GM19328 (cell line): ENCODE results near the gene STK25.
A peak's percentile ranks its signal among the peaks of the same experiment; 100 is the strongest.
"Not testable (repeated sequence)": the region's sequence is repeated elsewhere in the genome, so short reads cannot be mapped to it uniquely, and the experiment has no call there.

Experiments used
- ATAC-seq: cut with Tn5 transposase; IDR thresholded peaks from one replicate; pipeline ENCODE4 v1.9.1; 2021; ENCODE audit warnings: mild to moderate bottlenecking, moderate library complexity; ENCODE audit not compliant: unreplicated experiment

STK25 gene

DNA sequence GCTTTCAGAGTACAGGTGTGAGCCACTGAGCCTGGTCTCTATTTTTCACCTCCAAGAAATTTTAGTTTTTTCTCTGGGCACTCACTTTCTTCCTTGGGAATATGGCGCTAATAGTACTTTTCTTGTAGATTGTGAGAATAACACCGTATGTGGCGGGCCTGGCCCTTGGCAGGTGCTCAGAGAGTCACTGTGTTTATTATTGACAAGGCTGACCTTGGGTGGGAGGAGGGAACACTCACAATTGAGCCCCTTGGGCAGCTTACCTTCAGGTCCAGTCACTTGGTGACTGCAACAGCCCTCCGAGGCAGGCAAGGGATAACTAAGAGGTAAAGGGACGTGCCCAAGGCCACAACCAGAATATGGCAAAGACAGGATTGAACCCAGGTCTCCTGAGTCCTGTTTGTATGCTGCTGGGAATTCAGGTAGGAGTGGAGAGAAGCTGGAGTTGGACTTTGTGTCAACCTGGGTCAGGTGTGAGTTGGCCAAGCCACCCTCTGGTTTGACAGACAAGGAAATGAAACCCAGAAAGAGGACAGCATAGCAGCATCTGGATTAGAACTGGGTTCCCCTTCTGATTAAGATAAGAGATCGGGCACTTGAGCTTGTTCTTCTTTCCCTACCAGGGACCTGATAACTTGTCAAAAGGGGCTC is 2.8 kb upstream of the STK25 start:
- no peak for ATAC-seq

- ATAC-seq: no peak
These were observed 886 bp upstream of the STK25 start for GRCh38 chr2:241509155-241509784.

DNA sequence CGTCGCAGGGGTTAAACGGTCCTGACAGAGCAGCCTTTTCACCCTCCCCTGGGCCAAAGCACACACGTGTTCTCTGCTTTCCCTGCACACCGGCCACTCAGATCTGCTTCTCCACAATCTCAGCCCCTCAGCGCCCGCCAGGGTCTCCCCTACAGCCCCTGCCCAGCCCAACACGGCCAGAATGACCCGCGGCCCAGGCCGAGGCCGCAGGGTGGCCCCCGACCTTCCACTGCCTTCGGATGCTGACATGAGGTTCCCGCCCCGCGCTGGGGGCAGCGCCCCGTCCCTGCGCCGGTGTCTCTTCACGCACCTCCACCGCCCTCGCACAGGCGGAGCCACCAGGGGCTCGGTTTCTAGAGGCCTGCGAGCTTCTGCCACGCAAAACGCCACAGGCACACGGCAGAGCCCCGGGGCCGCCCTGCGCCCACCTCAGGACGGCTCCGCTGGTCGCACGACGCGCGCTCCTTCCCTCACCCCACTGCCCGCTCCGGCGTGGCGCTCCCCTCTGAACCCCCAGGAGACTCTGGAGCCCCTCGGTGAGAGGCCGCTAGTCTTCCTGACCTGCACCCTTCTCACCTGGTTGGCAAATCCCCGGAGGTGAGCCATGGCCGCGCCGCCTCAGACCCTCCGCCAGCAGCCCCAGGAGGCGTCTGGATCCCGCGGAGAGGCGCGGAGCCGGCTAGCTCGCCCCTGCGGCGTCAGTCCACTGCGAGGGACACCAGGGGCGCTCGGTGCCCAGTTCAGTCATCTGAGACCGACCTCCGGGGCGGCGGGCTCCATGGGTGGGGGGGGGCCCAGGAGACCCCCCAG is 749 bp downstream of the STK25 start:
- ATAC-seq: peak; percentile 23

DNA sequence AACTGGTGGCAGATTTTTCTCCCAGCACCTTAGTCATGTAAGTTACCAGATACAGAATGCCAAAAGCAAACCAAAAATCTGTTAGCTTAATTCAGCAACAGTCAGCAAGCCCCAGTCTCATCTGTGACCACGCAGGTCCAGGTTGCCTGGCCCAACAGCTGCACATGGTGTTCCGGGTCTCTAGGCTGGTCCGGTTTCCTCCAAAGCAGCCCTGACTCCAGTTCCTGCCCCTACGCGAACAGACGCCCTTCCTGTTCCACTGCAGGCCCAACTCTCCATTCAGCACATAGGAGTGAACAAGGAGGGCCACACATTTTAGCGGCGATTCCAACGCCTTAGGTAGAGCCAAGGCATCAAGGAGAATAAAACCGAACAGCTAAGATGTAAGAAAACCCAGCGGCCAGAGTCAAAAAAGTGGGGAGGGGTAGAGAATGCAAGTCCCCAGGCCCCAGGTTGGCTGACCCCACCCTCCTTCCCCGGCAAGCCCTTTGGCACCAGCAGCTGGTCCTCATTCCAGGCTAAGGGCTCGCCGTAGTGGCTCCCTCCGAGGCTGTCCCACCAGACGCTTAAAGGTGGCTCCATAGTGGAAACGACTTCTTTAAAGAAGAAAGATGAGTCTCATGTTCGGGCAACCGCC is 1.5 kb downstream of the STK25 start:
- no peak for ATAC-seq

DNA sequence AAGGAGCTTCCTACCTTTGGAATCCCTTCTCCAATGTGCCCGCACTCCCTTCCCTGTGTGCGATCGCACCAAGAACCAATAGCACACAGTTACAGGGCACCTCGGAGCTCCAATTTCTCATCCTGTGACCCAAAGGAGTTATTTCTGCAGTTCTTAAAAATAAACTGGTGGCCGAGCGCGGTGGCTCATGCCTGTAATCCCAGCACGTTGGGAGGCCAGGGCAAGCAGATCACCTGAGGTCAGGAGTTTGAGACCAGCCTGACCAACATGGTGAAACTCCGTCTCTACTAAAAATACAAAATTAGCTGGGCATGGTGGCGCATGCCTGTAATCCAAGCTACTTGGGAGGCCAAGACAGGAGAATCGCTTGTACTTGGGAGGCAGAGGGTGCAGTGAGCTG is 2.1 kb downstream of the STK25 start:
- ATAC-seq: not testable (repeated sequence)

- ATAC-seq: no peak
These were observed 2.6 kb downstream of the STK25 start for GRCh38 chr2:241505781-241506201.

- ATAC-seq: no peak
These were observed 3.2 kb downstream of the STK25 start for GRCh38 chr2:241505086-241505780.

DNA sequence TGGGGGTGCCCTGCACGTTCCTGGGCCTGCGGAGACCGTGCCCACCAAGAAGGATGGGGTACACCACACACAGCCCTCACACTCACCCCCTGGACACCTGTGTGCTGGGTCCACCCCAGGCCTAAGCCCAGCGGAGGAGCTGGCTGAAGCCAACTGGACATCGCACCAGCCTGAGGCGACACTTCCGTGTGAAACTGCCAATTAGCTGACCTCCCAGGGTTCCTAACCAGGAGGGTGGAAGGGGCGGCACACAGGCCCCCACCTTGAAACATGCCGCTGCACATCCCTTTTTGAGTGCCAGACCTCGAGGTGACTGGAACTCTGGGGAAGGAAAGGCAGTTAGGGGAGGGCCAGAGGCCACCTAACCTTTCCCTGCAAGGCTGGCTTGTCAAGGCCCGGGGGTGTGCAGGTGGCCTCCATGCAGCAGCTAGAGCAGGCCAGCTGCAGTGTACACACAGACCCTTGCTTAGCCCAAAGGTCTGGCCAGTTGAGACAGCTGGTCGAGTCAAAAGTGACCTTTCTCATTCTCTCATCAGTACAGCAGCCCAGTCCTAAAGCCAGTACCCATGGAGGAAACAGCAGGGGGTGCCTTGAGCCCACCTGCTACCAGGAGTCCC is 4.5 kb downstream of the STK25 start:
- no peak for ATAC-seq

DNA sequence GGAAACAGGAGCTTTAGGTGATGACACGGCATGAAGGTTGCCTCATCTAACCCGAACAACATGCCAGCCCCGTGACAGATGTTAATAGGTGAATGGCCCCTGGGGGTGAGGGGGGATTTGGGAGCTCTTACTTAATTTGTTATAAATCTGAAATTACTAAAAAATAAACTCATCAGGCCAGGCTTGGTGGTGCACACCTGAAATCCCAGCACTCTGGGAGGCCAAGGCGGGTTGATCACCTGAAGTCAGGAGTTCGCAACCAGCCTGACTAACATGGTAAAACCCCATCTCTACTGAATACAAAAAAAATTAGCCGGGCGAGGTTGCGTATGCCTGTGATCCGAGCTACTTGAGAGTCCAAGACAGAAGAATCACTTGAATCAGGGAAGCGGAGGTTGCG is 6.1 kb downstream of the STK25 start:
- ATAC-seq: no peak

DNA sequence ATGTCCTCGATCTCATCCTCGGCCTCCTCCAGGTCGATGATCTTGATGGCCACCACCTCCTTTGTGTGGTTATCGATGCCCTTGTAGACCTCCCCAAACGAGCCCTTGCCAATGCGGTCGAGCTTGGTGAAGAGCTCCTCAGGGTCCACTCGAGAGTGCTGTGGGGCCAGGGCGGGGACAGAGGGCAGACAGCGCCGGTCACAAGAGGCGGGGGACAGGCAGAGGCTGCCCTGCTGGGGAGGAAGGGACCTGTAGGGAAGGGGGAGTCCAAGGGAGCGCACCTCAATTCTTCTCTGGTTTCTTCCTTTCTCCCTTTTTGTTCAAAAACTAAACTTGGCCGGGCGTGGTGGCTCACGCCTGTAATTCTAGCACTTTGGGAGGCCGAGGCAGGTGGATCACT is 6.8 kb downstream of the STK25 start:
- no peak for ATAC-seq

DNA sequence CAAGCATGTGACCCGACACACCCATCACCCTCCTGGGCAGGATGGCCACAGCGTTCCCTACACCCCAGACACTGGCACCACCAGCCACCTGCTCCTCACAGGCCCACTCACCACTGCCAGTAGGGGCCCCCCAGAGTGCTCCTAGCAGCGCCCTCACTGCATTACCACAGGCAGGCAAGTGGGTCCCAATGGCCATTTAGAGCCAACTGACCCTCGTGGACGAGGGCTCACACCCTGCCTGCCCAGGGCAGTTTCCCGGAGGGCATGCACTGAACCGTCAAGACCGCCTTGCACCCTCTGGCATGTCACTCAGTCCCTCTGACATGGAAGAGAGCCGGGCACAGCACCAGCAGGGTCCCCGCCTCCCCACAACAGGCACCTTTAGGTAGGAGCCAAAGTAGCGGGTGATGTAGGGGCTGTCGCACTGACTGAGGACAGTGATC is 7.3 kb downstream of the STK25 start:
- ATAC-seq: no peak

DNA sequence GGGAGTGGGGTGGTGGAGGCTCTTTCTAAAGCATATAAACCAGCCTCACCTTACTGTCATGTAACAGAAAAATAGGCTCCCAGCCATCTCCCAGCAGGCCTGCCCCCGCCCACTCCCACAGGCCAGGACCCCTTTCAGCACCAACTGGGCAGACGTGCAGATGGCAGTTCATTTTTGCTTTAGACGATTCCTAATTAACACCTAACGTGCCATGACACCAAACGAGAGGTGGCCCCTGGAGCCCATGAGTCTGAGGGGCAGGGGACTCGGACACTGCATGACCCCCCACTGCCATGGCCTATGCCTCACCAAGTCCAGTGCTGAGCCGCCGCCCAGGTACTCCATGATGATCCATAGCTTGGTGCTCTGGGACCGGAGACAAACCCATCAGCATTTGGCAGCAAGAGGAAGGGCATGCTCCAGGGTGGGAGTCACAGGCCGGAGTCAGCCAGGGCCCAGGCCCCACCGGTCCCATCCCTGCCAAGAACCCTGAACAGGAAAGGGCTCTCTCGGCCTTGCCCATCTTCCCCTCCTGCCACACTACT is 7.9 kb downstream of the STK25 start:
- no peak for ATAC-seq

DNA sequence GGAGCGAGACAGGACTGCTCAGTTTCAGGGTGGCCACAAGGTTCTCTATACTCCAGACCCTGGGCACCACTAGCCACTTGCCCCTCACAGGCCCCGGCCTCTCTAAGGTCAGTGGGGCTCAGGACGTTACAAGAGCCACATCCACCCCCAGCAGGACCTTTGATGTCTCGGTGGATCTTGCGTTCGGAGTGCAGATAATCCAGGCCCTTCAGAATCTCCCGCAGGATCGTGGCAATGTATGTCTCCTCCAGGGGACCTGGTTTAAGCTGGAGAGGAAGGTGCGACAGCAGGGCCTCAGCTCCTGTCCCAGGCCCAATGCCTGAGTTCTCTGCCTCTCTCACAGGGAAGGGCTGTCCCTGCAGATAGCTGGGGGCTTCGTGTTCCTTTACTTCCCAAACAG is 8.4 kb downstream of the STK25 start:
- ATAC-seq: no peak

DNA sequence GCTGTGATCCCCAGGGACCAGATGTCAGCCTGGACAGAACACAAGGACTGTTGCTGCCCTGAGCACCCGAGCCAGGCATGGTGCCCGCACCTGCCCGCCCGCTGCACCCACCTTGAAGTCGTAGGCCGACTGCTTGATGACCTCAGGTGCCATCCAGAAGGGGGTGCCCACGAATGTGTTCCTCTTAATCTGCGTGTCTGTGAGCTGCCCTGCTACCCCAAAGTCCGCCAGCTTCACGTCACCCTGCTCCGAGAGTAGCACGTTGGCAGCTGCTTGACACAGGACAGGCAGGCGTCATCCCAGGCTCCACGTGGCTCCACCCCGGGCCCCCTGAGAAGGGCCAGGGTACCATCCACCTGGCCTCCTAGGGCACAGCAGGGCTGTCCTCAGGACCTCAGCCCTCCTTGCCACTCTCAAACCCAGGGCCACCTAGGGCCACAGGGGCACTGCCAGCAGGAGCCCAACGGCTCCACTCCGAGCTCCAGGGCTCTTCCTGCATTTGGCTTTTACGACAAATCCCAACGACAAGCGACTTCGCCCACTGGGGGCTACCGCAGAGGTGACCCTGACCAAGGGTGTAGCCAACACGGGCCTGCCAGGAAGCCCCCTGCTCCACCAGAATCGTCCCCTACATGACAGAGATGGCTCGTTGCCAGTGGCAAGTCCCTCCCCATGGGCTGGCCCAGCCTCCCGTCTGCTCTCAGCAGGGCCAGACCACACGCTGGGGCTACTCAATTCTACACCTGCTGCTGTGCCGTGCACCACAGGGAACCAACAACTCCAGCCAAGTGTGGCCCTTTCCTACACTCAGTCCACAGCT is 9.0 kb downstream of the STK25 start:
- ATAC-seq: no peak

DNA sequence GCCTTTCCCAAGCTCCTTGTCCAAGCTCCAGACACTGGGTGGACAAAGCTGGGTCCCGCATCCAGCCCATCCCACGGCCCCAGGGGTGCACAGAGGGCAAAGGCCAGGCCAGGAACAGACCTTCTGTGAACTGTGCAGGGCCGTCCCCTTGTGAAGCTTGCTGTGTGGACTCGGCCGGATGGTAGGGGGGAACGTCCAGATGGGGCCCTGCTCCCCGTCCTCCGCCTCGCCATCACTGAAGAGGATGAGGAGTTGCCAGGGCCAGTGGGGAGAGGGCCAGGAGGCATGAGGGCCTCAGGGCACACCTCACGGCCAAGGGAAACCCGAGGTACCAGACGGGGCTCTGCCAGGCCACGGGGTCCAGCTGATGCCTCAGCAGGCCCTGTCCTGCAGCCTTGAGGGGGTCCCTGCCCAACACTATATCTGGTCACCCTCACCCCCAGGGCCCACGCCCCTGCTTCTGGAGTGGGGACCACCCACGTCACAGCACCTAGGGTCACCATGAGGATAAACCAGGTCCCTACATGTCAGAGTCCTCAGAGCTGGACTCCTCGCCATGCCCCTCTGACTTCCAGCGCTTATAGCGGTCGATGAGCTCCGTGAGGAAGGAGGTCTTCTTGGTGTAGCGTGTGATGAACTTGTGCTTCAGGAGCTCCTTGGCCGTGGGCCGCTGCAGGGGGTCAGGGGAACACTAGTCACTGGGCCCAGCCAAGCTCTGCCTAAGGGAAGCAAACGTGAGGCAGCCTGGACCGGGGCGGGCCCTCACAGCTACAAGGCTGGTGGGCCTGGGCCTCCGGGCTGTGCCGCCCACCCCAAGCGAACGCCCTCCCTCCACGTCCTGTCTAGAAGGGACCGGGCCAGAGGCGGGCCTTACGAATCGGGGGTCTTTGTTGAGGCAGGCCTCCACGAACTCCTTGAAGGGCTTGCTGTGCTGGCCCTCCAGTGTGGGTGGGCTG is 10.0 kb downstream of the STK25 start:
- no peak for ATAC-seq

DNA sequence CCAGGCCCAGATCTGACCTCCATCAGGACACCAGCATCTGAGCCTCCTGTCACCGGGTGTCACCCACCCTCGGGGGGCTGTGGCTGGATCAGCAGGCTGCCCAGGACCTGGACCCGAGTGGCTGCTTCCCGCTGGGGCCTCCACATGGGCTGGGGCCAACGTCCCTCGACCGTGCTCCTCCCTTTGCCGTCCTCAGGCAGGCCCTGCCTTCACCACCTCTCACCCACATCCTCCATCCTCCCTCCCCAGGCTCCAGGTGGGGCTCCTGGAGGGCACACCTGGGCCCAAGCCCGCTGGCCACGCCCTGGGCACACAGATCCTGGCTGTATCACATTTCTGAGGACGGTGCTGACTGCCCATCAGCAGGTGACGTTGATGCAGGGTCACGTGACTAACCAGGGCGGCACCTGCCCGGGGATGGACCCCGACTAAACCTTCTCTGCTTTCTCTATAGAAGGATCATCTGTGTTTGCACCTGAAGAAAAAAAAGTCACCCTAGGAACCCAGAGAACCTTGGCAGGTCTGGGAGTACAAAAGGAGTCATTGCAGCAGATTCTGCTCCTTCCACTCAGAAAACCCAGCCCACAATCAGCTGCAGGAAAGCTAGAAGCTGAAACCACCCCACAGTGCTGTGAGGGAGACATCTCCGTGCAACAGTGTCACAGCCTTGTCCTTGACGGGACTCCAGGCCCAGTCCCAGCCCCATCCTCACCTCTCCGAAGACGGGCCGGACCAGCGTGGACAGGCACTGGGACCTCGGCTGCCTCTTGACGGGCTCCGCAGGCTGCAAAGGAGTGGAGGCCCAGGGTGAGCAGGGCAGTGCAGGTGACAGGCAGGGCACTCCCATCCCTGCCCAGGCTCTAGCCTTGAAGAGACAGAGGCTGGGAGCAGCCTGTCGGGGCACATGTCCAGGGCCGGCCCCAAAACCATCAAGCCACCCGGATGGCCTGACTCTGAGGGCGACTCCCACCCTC is 11.2 kb downstream of the STK25 start:
- ATAC-seq: no peak
